ENCODE data around the gene TMPRSS7.
A peak's percentile ranks its signal among the peaks of the same experiment; 100 is the strongest.
"Not testable (repeated sequence)": the region's sequence is repeated elsewhere in the genome, so short reads cannot be mapped to it uniquely, and the experiment has no call there.

Gene TMPRSS7

DNA sequence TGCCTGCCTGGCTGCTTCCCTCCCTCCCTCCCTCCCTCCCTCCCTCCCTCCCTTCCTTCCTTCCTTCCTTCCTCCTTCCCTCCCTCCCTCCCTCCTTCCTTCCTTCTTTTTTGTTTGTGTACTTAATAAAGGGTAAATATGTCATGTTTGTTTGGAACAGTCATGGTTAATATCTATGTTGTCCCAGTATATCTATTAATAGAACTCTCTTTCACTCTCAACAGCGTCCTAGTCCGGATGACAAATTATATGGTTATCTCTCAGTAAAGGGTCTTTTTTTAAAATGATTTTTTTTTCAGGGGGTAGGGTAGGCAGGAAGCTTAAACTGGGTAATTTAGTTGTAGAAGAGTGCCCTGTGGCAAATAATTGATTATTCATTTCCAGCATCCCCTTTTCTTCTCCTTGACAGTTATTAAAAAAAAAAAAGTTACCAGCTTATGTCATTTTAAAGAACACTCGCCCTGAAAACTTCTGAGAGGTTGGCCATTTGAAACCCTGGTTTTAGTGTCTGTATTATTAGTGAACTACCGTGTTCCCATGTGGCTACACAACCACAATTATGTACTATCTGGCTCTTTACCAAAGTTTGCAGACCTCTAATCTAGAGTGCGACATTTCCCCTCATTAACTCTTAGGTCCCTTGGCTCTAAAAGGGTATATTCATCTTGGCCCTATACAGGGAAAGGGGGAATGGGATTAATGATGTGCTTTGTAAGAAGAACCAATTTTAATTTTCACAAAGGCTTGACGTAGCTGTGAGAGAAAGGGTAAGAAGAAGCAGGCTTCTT, 22.1 kb upstream of the TMPRSS7 start:
- DNase-seq (ENCODE audit: low read depth) = no peak

DNA sequence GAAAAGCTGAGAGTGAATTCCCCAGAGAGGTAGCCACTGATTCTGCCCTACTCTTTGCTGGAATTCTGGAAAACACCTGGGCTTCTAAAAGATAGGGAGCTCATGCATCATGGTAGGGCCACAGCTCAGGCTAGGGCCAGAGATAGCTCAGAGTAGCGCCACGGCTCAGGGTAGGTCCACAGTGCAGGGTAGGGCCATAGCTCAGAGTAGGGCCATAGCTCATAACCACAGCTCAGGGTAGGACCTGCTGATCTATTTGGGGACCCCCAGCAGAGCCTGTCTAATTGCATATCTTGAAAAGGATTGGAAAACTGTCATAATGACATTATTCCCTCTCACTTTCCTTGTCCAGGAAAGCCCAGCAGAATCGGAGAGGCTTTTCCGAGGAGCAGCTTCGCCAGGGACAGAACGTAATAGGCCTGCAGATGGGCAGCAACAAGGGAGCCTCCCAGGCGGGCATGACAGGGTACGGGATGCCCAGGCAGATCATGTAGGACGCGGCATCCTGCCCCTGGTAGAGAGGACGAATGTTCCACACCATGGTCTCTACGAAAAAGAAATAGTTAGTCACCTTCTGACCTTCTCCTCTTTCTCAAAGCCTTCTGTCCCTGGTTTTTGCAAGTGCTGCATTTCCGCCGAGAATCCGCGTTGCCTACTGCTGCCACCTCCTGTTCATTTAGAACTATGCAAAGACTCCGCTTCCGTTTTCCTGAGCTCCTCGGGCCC, 21.3 kb upstream of the TMPRSS7 start:
- DNase-seq (ENCODE audit: low read depth) = peak; percentile 70

DNA sequence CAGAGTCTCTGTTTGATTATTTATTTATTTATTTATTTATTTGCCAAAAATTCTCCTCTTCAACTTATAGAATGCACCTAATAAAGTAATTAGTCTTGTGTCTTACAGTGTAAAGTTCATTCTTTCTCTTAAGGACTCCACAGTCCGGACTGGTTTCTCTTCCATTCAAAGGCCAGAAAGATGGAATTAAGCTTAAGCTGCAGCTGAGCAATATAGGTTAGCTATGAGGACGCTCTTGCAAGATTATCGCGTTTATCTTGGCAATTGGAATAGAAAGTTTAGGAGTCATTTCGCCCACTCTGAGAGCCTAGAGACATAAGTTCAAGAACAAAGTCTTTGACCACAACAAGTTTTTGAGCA, 20.8 kb upstream of the TMPRSS7 start:
- no peak for DNase-seq (ENCODE audit: low read depth)

DNA sequence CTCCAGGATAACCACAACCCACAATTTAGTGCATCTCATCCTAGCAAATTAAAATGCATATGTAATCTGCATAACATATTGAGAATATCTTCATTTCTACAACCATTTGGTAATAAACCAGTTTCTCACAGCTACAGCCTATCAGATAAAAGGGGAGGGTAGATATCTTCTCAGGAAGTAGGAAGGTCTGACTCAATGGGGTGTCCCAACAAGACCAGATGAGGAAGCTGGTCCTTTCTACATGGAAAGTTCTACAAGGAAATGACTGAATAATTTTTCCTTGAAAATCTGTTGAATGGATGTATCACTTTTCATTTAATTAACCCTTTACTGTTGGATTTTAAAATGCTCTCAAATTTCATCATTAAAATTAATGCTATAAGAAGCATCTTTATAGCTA, 17.4 kb upstream of the TMPRSS7 start:
- DNase-seq (ENCODE audit: low read depth) = no peak

DNA sequence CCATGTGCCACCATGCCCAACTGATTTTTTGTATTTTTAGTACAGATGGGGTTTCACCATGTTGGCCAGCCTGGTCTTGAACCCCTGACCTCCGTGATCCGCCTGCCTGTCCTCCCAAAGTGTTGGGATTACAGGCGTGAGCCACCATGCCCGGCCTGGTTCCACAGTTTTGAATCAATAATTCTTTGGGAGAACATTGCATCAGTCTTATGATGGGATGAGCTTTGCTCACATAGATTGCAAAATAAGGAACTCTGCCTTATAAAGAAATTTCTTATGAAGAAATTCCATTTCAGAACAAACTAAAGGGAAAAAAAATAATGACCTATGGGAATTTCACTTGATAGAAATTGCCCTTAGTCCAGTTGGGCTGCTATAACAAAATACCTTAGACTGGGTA, 15.8 kb upstream of the TMPRSS7 start:
- peak; percentile 31 for DNase-seq (ENCODE audit: low read depth)

DNA sequence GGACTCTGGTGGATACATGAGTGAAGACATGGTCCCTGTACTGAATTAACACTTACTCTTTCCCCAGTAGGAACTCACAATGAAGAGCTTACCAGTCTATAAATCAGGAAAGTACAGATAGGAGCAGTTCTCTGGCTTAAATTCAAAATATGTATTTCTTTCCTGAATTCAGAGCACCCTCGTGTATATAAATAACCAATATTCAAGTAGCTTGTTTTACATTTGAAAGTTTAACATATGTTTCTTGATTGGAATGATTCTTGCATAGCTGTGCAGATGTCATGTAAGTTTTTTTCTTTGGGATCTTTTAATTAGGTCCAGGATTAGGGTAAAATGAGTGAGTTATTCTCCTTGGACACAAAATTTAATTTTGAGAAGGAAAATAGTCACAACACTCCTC, 14.8 kb upstream of the TMPRSS7 start:
- no peak for DNase-seq (ENCODE audit: low read depth)

DNA sequence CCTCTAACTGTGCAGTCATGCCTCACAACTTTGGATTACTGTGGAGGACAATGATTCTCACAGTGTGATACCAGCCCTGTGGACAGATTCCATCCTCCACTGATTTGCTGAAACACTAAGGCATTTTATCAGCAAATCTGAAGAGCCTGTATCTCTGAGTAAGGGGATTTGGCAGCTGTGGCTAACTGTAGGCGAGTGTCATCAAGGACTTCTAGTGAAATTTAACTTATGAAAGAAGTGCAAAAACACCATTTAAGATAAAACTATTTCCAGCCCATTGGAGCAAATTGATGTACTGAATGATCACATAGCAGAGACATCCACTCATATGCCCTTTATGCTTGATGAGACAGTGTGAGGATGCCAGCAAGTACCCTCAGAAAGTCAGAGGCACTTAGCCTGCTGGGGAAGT, 13.9 kb upstream of the TMPRSS7 start:
- no peak for DNase-seq (ENCODE audit: low read depth)

DNA sequence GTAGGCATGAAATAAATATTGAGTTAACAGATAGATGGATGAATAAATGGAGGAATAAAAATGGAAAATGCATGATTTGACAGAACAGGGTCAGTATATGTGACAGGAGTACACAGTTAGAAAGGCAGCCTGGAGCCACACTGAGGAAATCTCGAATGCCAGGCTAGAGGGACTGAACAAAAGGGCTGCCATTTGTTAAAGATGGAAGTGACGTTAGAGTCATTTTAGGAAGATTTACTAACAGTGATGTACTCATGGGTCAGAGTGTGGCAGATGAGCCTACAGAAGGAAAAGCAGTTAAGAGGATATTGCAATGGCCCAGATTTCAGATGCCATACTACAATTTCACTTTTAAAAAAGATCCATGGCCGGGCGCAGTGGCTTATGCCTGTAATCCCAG, 7.4 kb upstream of the TMPRSS7 start:
- DNase-seq (ENCODE audit: low read depth) = no peak

DNA sequence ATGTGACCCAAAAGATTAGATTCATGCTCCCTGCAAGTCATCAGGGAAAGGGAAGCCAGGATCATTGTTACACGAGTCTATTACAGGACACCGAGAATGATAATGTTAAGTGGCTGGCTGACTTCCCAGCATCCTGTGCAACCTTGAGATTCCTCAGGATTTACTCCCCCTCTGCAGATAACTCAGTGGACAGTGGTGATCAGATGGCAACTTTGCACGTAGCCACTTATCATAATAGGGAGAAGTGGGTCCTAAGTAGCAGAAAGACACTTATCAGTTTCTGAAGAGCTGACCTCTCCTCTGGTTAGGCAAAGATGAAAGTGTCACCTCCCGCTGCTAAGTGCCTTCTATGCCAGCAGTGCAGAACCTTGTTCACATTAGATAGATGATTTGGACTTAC, 6.7 kb upstream of the TMPRSS7 start:
- no peak for DNase-seq (ENCODE audit: low read depth)

DNA sequence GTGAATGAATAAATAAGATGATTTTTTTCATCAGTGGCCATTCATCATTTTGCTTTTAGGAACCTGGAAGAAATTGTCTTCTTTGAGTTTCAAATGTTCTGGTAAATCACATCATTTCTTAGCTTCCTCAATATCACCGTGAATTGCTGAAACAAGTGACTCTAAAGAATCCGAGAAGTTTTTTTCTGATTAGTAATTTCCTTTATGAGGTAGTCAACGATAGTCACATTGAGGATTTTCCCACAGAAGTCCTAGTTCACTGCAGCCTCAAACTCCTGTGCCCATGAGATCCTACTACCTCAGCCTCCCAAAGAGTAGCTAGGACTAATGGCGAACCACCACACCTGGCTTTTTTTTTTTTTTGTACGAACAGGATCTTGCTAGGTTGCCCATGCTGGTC, 3.6 kb upstream of the TMPRSS7 start:
- DNase-seq (ENCODE audit: low read depth) = no peak

DNA sequence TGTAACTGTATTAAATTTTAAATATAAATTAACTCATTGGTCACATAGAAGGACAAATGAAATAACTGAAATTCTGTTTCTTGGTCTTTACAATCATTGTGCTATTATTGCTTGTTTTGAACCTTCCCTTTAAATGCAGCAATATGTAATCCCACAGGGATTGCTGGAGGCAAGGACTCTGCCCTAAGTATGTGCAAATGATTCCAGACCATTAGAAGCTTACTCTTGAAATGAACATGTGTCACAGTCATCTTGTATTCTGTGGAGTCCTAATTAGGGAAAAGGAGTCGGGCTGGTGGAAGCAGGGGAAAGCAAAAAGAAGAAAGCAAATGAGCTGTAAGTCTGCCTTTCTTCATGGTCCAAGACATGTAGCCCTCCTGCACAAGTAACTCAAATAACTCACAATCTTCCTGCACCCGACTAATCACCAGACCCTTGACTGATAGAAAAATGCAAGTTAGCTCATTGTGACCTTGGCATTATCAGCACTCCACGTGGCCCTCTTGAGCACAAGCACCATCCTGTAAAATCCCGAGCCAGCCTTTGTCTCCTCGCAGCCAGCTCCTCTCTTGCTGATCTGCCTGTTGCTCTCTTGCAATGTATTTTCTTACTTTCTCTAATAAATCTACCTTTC, 2.3 kb upstream of the TMPRSS7 start:
- no peak for DNase-seq (ENCODE audit: low read depth)

DNA sequence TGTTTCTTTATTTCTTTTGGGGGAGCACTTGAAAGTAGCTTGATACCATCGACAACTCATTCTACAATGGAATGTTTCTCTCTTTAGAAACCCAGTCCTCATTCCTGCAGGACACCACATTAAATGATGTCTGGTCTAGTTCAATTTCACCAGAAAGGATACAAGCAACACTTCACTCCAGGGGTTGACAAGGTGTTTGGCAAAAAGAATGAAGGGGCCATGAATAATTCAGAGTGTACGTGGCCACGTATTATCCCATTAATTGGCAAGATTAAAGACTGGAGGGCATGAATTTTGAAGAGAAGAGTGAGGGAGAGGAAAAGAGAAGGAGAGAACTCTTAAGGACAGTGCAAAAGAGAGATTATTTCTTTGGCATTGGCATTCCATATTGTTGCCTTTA, 705 bp downstream of the TMPRSS7 start:
- DNase-seq (ENCODE audit: low read depth) = no peak

DNA sequence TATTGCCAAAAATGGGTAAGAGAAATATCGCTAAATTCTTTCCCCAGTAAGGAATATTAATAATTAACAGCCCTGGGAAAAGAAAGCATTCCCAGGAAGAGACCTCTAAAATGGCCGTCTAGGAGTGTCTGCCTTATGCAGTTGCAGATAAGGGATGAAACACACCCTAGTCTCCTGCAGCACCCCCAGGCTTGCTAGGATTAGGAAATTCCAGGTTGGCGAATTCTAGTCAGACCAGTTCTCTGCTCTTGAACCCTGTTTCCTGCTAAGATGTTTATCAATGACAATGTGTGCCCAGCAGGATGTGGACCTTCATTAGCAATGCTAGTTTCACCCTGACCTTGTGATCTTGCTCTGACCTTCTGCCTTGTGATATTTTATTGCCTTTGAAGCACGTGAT, 2.7 kb downstream of the TMPRSS7 start:
- DNase-seq (ENCODE audit: low read depth) = not testable (repeated sequence)

DNA sequence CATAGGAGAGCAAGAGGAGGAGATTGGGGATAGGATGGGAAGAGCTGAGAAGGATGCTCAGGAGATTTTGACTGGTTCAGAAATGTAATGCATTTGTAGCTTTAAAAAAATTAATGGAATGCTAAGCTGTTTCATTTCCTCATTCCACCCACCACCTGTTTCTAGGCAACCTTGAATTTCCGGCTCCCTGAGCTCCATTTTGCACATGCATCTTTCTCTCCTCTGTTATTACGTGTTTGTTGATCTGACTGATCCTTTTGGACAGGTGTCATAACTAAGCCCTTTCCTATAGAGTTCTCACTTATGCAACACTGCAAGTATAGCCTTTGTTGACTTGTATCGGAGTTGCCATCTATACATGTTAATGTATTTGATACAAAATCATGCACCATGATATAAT, 4.3 kb downstream of the TMPRSS7 start:
- no peak for DNase-seq (ENCODE audit: low read depth)

DNA sequence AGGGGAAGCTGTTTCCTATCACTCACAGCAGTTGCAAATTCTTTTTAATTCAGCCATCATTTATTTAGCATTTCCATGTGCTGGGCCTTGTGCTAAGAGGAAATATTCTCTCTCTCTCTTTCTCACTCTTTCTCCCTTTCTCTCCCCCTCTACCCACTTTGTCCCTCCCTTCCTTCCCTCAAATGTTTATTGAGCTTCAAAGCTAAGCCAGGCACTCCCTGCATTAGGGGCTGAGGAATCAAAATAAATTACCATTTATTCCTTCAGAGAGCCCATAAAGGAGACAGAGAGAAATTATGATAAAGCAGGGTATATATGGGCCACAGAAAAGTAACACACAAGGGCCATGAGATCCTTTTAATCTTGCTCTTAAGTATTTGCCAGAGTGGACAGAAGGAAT, 6.8 kb downstream of the TMPRSS7 start:
- DNase-seq (ENCODE audit: low read depth) = no peak

DNA sequence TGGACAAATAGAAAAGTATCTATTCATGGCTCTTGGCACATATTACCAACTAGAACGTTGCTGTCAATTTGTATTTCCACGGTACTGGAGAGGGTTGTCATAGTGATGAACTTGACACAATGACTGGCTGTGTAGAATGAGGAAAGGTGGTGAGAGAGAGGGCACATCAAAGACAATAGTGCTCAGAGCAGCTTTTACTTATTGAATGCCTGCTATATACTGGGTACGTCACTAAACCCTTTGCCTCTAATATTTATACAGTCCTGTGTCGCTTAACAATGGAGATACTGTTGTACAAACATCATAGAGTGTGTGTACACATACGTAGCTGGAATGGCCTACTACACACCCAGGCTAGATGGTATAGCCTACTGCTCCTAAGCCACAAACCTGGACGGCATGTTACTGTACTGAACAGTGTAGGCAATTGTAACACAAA, 8.3 kb downstream of the TMPRSS7 start:
- DNase-seq (ENCODE audit: low read depth) = no peak

DNA sequence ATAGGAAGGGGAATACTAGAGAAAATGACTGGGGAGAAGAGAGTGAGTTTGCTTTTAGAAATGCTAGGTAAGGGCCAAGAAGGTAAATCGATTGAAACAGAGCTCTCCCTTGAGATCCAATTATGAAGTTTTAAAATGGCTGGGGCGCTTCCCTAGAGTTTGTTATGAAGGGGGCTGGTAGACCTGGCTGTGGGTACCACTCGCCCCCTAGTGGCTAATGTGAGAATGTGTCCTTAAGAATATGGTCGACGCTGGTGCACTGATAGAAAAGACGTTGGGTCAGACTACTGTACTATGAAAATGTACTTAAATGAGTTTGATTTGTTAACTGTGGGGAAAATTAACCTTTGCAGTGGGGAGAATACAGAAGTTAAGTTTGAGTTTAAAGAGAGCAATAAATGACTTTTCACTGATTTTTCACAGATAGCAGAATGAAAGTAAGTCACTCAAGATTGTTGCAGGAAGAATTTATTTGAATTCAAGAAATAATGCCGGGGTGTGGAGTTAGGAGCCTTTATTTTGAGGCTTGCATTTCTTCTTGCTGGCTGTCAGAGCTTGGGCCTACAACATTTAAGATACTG, 9.2 kb downstream of the TMPRSS7 start:
- peak; percentile 64 for DNase-seq (ENCODE audit: low read depth)

DNA sequence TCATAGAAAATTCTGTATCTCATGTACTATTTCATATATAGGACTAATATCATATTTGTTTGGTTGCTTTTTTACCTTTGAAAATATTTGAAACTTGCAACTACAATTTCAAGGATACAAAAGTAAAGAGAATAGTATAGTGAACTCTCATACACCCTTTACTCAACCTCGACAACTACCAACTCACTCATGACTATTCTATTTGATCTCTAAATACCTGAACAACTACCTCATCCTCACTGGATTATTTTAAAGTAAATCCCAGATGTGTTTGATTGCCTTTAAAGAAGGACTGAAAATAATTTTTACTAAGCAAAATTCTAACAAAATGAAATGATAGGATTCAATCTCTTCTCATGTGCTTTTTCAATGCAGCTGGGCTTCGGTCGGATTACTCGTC, 12.1 kb downstream of the TMPRSS7 start:
- DNase-seq (ENCODE audit: low read depth) = no peak

DNA sequence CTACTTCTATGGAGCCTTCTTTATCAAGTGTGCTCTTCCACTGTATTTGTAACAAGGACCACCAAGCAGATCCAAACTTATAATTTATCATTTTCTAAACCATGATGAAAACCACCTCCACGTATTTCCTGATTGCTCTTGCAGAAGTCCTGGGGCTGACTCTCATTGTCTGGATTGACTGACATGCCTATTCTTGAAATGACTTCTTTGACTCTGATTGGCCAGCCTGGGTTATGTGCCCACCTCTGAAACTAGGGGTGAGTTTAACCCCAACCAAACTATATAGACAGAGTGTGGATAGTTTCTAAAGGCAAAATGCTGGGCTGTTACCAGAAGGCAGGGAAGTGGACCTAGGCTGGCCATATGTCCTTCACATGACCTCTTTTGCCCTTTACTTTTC, 12.7 kb downstream of the TMPRSS7 start:
- no peak for DNase-seq (ENCODE audit: low read depth)

DNA sequence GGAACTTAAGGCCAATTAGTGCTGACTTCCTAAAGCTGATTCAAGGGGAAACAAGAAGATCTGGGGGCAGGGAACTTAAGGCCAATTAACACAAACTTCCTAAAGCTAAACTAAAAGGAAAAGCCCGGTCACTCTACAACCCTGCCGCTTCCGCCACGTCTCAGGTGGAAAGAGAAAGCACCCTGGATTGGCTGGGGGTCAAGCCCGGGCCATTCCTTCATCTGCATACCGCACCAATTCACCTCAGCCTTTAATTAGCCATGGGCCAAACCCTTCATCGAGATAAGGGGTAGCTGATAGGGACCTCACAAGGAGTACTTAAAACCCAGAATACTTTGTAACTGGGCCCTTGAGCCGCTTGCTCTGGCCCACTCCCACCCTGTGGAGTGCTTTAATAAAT, 14.4 kb downstream of the TMPRSS7 start:
- DNase-seq (ENCODE audit: low read depth) = no peak

DNA sequence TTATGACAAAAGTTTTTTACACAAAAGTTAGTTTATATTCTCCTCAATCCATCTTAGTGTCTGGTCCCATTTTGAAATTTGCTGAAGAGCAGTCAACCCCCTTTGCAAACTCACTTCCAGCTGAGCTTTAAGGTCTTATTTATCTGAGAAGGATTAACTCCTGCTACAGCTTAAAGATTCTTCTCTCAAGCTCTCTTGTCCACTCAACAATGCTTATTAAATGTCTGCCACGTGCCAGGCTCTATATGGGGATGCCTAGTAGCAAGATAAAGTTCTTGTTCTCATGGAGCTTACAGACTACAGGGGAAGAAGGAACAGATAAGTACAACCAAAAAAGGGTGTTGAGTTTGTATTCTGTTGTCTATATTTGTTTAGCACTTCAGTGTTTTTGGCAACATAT, 18.7 kb downstream of the TMPRSS7 start:
- DNase-seq (ENCODE audit: low read depth) = no peak

DNA sequence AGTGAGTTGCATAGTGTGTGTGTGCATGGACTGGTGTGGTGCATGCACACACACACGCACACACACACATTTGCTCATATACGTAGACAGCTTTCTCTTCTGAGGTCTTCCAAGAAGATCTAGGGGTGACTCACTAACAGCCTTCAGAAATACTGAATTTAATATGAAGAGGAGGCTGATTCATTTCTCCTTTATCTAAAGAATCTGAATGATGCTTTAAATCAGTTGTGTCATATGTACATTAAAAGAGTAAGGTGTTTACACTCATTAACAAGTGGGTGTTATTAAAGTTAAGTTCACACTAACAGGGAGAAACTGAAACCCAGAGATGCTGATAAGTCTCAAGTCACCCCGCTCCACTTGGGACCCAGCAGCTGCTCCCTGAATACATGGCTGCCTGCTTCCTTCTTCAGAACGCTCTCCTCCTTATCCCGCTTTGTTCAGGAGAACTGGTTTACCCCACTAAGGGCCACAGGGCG, 22.0 kb downstream of the TMPRSS7 start:
- DNase-seq (ENCODE audit: low read depth) = peak; percentile 18

DNA sequence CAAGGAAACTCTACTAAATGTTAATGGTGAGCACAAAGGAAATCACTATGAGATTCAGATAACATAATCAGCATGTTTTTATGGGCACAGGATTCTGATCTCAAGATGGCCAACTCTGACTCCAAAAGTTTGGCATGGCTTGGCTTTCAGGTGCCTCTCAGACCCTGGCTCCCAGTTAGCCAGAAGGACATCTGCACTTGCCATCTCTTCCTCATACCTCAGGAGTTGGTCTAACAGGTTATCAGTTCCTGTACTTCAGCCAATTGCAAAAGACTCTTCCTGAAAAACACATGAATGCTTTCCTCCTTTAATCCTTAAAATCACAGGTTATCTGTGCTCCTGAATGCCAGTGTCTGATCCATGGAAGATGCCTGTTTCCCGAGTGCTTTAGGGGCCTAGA, 25.0 kb downstream of the TMPRSS7 start:
- DNase-seq (ENCODE audit: low read depth) = no peak

All from fibroblast of gingiva (primary cell).